ENCODE data around the gene GNG2.

GNG2 gene

DNA sequence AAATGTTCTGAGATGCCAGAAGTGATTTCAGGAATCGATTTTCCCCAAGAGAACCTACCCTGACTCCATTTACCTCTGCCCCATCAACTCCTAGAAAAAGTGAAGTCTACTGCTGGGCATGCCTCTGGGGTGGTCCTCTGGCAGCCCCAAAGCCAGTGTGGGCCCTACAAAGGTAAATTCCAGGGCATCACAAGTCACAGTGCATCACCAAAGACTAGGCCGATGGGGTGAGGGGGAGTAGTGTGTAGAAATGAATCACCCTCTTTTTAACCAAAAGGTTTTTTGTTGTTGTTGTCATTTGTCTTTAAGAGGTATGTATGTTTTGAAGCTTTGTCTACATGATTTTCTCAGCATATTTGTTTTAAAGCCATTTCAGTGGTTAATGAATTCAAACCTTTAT, 82.6 kb downstream of the GNG2 start:
- no peak for DNase-seq (ENCODE audit: low read depth)

DNA sequence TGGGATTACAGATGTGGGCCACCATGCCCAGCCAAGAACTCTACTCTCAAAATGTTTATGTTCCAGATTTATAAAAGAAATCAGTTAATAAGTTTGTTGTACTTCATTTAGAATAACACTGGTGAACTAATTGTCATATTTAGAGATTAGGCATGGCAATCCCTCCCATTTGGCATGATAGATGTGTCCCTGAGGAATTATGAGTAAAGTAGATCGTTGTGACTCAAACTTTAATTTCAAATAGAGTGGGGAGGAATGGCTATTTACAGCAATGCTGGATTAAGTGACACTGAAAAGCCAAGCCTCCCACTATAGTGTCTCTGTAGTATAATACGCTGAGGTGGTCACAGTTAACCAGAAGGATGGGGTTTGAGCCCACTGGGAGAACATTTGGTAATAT, 89.6 kb downstream of the GNG2 start:
- no peak for DNase-seq (ENCODE audit: low read depth)

DNA sequence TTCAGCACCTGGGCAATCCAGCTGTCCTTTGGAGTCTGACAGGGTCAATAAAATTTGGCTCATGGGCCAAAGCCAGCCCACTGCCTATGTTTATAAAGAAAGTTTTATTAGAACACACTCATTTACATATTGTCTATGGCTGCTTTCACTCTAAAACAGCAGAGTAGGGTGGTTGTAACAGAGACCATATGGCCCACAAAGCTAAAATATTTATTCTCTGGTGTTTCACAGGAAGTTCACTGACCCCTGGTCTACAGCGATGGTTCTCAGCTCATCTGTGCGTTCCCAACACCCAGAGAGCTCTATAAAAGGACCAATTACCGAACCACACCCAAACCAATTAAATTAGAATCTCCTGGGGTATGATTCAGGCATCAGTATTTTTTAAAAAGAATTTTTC, 91.2 kb downstream of the GNG2 start:
- DNase-seq (ENCODE audit: low read depth) = no peak

DNA sequence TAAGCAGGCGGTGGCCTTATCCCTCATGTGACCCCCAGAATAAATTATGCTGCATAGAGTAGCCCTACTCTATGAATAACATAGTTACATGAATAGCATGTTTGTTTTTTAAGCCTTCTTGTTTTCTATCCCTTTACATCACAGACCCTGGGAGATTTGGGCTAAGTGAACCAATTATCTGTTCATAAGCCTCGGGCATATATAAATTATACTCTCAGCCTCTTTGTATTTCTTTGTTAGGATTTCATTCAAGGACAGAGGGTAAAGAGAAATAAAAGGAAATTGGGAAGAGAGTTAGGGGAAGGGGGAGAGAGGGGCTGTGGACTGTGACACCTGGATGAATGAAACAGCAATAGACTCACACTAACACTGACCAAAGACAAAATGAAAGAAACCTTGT, 93.6 kb downstream of the GNG2 start:
- DNase-seq (ENCODE audit: low read depth) = no peak

DNA sequence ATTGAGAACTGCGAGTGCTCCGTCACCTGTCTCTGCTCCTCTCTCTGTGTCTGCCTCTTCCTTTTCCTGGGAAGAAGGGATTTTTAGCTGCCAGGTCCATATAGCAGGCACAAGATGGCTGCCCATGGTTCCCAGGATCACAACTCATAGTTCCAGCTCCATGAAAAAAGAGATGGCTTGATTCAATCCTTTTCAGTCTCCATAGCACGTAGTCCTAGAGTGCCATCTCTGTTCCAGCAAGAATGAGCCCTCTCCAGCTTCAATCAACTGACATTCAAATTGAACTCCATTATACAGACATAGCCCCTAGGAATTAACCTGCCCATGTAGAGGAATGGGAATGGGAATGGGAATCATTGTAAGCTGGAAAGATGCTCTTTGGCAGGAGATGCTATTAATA, 94.2 kb downstream of the GNG2 start:
- no peak for DNase-seq (ENCODE audit: low read depth)

DNA sequence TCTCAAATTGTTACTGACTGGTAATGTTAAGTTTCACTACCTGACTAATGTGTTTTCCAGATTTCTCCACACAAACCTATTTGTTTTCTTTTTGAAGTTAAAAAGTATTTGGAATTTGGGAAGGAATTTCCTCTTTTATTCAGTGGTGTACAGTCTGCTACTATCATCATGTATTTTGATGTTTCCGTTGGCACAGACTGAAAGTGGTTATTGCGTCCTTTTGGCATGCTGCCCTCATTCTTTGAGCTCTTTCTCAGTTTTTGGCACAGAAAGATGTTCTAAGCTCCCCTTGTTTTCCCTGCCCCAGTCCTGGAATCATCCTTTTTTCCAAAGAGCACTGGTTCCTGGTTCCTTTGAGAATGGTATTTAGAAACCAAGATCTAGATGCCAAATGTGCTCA, 97.5 kb downstream of the GNG2 start:
- peak; percentile 23 for DNase-seq (ENCODE audit: low read depth)

DNA sequence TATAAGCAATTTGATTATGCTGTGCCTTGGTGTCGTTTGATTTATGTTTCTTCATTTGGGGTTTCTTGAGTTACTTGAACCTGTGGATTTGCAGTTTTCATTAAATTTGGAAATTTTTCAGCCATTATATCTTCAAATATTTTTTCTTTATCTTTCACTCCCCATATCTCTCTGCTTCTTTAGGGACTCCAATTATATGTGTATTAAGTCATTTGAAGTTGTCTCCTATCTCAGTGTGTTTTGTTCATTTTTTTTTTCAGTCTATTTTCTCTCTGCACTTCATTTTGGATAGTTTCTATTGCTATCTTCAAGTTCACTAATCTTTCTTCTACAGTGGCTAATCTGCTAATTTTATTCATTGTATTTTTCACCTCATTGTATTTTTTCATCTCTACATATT, 99.5 kb downstream of the GNG2 start:
- no peak for DNase-seq (ENCODE audit: low read depth)

DNA sequence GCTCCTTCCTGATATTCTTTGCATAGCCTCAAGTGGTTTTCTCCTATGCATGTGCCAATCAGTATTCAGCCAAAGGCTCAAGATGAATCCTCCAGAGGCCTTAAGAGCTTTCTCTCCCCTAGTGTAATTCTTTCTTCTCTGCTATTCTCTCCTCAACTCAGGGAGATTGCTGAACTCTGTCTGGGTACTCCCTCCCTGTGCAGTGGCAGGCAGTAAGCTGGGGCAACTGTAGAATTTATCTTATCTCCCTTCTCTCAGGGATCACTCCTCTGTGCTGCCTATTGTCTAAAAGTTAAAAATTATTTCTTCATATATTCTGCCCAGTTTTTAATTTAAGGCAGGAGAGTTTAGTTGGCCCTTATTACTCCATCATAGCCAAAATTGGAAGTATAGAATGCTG, 100.5 kb downstream of the GNG2 start:
- DNase-seq (ENCODE audit: low read depth) = no peak

DNA sequence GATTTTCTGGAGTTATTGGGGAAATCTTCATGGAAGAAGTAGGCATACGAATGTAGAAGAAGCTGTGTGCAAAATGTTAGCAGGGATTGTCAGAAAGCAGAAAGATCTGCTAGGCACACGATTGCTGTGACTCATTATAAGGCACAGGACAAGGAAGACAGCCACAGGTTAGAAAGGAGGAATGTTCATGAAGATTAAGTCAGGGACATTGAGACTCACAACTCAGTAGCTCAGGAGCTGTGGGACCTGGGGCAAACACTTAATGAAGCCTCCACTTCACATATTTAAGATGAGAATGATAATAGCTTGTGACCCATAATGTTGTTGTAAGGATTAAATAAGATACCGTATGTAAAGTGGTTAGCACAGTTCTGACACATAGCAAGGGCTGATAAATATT, 102.3 kb downstream of the GNG2 start:
- DNase-seq (ENCODE audit: low read depth) = no peak

DNA sequence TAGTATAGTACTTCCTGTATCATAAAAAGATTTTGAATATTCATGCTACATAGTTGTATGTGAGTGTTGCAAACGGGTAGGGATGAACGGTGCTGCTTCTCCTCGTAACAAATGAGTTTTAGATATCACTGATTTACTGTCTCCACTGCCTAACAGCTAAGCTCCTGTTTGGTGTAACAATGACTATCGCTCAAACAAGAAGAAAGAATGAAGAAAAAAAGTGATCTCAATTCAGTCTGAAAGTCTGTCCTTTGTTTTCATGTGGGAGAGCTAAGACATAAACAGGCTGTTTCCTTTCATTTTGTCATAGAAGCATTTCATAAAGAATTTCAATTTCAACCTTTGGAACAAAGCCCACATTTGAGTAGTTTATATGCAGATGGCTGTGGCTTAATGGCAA, 102.9 kb downstream of the GNG2 start:
- DNase-seq (ENCODE audit: low read depth) = no peak

DNA sequence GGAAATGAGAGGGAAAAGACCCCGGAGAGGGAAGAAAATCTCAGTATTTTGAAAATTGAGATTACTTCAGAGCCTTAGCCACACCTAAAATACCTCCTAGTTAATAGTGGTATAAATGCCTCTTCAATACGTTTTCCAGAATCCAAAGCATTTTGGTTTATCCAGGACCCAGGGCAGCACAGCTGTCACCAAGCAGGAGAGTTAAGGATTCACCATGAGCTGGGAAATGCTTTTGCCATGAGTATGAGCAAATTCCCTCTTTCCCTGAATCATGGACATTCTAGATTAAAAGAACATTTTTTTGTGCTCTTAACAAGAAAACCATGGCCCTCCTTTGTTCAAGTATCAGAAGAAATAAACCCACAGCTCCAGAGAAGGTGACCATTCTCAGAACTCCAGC, 107.1 kb downstream of the GNG2 start:
- no peak for DNase-seq (ENCODE audit: low read depth)

DNA sequence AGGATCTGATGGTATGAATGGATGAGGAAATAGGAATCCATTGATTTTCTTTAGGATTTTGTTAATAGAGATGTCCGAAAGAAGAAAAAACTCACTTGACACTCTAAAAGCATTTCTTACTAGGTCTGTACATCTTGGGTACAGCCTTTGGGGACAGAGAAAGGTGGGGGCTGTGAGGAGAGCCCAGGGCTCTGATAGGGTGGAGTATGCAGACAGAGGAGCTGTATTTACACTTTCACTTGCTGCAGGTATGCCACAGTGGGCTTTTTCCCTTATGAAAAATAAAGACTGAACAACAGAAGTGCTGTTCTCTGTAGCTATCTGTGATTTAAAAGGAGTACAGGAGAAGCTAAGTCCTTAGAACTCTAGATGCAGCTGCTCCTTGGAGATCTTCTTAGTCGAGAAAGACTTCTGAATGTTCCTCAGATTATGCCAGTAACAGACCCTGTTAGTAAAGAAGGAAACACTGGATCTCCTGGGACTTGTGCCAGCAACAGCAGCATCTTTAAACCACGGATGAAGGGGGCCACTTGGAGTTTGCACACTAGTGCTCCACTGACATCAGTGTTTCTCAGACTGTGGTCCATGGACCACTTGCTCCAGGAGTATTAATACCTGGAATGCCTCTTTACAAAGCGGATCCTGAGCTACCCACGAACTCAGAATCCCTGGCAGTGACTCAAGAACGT, 109.6 kb downstream of the GNG2 start:
- DNase-seq (ENCODE audit: low read depth) = no peak

DNA sequence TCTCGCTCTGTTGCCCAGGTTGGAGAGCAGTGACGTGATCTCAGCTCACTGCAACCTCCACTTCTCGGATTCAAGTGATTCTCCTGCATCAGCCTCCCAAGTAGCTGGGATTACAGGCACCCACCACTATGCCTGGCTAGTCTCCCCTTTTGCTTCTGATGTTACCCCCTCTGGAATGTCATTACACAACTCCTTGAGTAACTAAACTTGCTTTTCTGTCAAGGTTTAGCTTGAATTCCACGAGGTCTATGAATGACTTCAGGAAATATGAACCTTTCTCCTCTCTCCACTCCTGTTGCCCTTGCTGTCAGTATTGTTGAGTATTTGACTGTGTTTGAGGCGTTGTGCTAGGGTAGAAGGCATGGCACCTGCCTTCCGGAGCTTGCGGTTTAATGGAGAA, 112.2 kb downstream of the GNG2 start:
- no peak for DNase-seq (ENCODE audit: low read depth)

DNA sequence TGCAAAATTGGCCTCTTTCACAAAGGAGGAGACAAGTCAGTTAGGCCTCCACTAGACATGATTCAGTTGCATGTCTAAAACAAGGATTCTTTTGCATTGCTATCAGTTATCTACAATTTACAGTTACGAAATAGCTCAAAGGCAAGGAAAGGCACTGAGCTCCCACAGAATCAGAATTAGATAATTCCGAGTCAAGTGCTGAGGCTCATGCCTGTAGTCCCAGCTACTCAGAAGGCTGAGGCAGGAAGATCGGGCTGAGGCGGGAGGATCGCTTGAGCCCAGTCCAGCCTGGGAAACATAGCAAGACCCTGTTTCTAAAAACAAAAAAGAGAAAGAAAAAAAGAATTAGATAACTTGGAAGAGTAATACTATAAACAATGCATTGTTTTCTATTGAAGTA, 116.7 kb downstream of the GNG2 start:
- no peak for DNase-seq (ENCODE audit: low read depth)

DNA sequence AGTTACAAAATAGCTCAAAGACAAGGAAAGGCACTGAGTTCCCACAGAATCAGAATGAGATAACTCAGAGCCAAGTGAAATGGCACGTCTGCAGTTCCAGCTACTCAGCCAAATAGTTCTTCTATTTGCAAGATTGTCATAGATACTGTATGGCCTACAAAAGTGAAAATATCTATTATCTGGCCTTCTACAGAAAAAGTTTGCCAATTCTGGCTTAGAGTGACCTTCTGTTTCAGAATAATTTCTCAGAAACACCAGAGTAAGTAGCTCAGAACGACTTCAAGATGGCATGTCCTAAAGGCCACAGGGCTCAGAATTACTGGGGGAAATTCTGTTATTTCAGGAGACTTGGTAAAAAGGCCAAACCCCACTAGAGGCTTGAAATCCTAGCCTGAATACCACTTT, 118.3 kb downstream of the GNG2 start:
- no peak for DNase-seq (ENCODE audit: low read depth)

DNA sequence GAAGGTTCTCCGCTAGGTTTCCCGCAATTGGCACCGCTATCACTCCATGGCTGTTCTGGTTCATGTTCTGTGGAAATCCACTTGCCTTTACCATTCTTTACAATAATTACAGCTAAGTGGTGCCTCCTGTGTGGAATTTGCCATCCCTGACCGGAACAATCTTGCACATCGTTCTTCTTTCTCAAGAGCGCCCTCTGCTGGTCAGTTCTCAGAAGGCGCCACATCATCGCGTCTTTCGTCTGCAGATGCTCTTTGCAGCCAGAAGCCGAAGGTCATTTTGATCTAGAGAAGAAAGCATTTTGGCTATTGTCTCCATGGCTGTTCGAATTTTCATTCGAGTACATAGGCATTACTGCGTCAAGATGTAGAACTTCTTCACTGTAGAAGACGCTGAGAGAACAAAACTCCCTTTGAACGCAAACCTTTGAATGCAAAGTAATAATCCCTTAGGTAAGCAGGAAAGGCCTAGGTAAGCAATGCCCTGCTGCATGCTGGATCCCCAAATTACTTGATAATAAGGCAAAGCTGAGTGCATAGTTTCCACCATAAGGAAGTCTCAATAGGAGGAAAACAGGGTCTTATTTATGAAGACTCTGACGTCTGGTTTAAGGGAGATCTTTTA, 118.8 kb downstream of the GNG2 start:
- DNase-seq (ENCODE audit: low read depth) = no peak

DNA sequence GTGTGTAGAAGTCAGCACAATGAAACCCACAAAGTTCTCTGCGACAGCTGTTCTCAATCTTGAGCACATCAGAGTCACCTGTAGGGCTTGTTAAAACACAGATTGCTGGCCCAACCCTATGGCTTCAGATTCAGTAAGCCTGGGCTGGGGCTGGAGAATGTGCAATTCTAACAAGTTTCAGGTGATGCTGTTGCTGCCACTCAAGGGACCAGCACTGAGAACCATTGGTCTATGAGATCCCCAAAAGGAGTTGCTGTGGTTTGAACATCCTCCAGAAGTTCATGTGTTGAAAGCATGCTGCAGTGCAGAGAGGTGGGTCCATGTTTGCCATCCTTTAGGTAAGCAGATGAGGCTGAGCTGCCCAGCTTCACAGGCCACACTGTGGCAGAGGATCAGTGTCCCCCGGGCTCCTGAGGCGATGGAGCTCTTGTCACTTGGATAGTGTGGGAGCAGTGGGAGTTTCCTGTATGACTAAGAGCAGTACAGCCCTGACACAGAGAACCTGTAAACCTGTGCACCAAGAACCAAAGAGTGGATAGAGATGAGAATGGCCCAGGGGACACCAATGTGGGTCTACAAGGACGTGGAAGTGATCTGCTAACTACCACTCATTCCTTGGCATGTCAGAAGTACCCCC, 120.9 kb downstream of the GNG2 start:
- no peak for DNase-seq (ENCODE audit: low read depth)

DNA sequence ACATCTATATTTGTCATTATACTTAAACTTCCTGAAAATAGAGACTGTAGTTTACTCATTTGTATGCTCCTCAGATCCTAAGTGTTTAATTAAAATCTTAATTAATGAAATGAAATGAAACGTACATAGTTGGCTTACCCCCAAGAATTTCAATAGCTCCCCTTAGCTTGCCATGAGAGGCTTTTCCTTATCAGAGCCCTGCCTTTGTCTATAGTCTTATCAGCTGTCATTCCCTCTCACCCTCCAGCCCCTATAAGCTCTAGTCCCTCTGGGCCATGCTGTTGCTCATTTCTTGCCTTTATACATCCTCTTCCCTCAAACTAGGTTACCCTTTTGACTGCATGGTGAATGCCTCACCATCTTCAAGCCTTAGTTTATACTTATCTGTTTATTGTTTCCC, 127.8 kb downstream of the GNG2 start:
- DNase-seq (ENCODE audit: low read depth) = no peak

DNA sequence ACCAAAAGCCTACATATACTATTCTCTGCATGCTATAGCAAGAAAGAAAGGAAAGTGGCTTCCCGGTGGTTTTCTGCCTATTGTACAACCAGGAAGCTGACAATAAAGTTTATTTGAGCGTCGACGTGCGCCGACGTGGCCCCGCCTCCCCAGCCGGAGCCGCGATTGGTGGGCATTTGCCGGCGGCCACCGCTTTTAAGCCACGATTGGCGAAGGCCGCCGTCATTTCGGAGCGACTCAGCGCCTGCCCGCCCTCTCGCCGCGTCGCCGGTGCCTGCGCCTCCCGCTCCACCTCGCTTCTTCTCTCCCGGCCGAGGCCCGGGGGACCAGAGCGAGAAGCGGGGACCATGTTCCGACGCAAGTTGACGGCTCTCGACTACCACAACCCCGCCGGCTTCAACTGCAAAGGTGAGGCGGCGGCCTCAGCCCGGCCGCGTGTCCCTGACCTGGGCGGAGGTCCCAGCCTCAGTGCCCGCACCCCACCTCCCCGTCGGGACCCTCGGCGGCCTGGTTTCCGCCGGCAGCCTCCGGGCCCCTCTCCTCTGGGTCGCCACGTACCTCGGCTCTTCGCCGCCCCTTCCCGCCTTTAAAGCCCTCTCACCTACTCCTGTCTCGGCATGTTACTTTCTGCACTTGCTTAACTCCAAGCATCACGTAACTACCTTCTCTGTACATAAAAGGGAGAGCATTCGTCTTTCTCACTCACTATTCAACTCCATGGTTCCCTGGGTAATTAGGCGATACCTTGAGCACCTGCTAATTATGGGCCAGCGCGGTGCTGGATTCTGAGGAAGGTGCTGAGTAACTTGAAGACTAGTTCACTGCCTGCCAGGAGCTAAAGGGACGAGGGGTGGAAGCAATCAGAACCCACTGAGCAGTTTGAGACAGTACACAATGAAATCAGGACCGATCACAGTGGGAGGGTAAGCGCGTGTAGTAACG, 129.2 kb downstream of the GNG2 start, which contains the start of gene RTRAF:
RTRAF (plus strand) TSS at position 254 of the 942 bp plus-strand sequence; CDS start at position 348, 94 bp downstream.
- DNase-seq (ENCODE audit: low read depth) = peak; percentile 65

DNA sequence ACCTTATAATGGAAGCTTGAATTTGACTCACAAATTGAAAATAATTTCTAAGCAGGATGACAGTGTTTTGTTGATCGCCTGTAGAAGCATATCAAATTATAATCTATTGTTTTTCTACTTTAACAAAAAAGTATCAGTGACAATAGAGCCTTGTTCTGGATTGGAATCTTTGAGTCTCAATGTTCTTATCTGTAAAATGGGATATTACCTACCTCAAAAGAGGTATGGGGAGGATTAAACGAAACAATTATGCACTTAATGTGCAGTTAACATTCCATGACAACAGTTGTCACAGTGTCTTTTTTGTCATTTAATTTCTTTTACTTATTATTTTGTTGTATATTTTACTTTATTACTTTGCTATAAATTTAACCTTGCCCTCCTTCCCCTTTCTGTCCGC, 130.1 kb downstream of the GNG2 start:
- DNase-seq (ENCODE audit: low read depth) = no peak

DNA sequence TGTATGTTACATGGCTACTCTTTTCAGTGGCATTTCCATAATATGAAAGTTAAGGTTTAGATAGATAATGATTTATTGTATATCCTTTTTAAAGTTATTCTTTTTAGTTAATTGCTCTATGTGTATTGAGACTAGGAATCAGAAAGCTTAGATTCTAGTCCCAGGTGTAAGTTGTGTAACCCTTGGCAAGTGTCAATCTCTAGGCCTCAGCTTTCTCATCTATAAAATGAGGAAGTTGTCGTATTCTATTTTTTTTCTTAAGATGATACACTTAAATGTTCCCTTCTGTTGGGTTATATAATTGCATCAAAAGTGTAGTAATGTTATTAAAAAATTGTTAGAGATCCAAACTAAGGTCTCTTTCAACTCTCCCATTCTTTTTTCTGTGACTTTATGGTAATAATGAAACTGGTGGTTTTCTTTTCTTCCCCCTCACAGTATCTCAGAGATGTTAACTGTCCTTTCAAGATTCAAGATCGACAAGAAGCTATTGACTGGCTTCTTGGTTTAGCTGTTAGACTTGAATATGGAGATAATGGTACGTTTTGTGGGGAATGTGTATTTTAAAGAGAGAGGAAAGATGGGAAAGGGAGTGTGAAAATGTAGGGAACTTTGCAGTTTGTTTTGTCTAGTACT, 133.0 kb downstream of the GNG2 start:
- DNase-seq (ENCODE audit: low read depth) = no peak

DNA sequence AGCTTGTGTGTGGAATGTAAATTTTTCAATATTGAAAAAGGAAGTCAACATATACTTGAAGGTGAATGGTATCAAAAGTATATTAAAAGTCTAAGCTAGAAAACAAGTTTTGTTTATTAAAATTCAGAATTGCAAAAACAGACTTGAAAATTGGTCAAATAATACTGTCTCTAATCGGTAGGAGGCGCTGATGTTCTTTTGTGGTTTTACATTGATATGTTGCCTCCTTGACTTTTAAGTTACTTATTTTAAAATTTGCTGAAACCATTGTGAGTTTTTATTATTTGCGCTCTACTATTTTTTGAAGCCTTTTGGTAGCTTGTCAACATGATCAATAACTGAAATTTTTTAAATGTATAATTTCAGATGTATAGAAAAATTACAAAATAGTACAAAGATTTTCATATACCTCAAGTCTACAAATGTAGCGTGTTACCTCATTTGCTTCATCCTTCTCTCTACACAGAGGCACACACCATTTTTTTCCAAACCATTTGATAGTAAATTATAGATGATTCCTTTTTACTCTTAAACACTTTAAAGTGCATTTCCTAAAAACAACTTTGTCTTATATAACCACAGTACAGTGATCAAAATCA, 135.8 kb downstream of the GNG2 start:
- no peak for DNase-seq (ENCODE audit: low read depth)
